ENCODE data around the gene LIG3.

DNA sequence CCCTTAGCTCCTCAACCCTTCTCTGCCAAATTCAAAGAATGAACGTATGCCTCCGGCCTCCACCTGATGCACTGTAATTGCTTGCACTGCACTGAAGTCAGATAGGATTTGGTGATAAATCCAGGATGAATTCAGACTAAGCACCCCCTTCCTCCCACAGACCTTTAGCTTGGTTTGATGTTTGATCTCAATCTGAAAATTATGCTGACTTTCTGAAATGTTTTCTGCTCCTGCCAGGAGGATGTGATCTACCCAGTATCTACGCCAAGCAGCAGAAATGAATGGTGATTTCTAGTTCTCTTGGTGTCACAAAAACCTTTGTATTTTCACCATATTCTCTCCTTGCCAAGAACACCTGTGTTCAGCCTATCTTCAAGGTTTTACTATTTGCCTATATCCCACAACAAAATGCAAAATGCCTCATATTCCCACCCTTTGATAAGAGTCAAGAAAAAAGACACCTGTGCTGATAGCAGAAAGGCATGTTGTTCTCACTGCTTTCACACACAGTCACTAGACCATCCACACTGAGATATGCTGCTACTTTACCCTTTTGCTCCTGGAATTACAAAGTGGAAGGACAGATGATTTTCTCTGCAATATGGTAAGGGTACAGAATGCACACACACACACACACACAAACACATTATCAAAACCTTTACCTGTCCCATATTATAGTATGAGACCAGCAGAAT, 68.5 kb downstream of the LIG3 start:
- TF ChIP-seq EZH2 (IDR thresholded peaks at IDR 0.05; ENCODE audit: borderline replicate concordance, low read depth, low read length, severe bottlenecking), result no peak
- TF ChIP-seq, protein P1, sequence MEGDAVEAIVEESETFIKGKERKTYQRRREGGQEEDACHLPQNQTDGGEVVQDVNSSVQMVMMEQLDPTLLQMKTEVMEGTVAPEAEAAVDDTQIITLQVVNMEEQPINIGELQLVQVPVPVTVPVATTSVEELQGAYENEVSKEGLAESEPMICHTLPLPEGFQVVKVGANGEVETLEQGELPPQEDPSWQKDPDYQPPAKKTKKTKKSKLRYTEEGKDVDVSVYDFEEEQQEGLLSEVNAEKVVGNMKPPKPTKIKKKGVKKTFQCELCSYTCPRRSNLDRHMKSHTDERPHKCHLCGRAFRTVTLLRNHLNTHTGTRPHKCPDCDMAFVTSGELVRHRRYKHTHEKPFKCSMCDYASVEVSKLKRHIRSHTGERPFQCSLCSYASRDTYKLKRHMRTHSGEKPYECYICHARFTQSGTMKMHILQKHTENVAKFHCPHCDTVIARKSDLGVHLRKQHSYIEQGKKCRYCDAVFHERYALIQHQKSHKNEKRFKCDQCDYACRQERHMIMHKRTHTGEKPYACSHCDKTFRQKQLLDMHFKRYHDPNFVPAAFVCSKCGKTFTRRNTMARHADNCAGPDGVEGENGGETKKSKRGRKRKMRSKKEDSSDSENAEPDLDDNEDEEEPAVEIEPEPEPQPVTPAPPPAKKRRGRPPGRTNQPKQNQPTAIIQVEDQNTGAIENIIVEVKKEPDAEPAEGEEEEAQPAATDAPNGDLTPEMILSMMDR (IDR thresholded peaks at IDR 0.05; ENCODE audit: borderline replicate concordance, extremely low read depth, low read length, poor library complexity, severe bottlenecking), result no peak
